Heart left ventricle (tissue), 16 donors: ENCODE measurements around the gene SMOC1. TPM values are rescaled to one million over a fixed set of nuclear protein-coding genes. Genes with fewer than 3 reads are reported as not detected.

Source experiments
- ATAC-seq, 4 donors: fragments of 200-7000 bp; cut with Tn5 transposase; one replicate each; pipeline ENCODE4 v1.9.1; 2020 to 2022; ENCODE audit warnings: moderate library complexity in 4 of 4, mild to moderate bottlenecking in 3 of 4, moderate number of reproducible peaks in 1 of 4
- DNase-seq, 5 donors: peaks; one replicate each; pipeline ENCODE4 v3.0.0-alpha.2; 2020
- H3K27ac ChIP-seq, 12 donors: fragments of 200-600 bp; sonication (generic) in 4 of 12; one replicate each; pipeline versions ENCODE4 v1.5.0 to v1.8.0; 2016 to 2022; ENCODE audit warnings: mild to moderate bottlenecking in 2 of 12
- H3K27me3 ChIP-seq, 9 donors: fragments of 200-600 bp; sonication (generic) in 2 of 9; one replicate each; pipeline versions ENCODE4 v1.5.1 to v1.8.0; 2016 to 2022; ENCODE audit warnings: mild to moderate bottlenecking in 3 of 9
- H3K36me3 ChIP-seq, 9 donors: fragments of 200-600 bp; sonication (generic) in 2 of 9; one replicate each; pipeline versions ENCODE4 v1.5.0 to v1.8.0; 2018 to 2022; ENCODE audit warnings: mild to moderate bottlenecking in 2 of 9
- H3K4me1 ChIP-seq, 12 donors: fragments of 200-600 bp; sonication (generic) in 4 of 12; one replicate each; pipeline versions ENCODE4 v1.5.0 to v1.8.0; 2016 to 2022; ENCODE audit warnings: mild to moderate bottlenecking in 3 of 12
- H3K4me3 ChIP-seq, 12 donors: fragments of 200-600 bp; sonication (generic) in 4 of 12; one replicate each; pipeline versions ENCODE4 v1.5.0 to v1.8.0; 2017 to 2022; ENCODE audit warnings: mild to moderate bottlenecking in 9 of 12, moderate library complexity in 4 of 12
- H3K9me3 ChIP-seq, 12 donors: fragments of 200-600 bp; sonication (generic) in 4 of 12; one replicate each; pipeline versions ENCODE4 v1.5.0 to v1.8.0; 2016 to 2022; ENCODE audit warnings: mild to moderate bottlenecking in 1 of 12
- CTCF ChIP-seq, 12 donors: fragments of 200-600 bp; sonication (generic) in 4 of 12; IDR thresholded peaks; one replicate each; pipeline versions ENCODE4 v1.5.0 to v1.8.0; 2018 to 2022; ENCODE audit warnings: antibody characterized with exemption in 12 of 12, mild to moderate bottlenecking in 5 of 12
- POLR2A ChIP-seq, 2 donors: fragments of 450-650 bp; IDR thresholded peaks; one replicate each; pipeline ENCODE4 v1.6.1; 2017; ENCODE audit warnings: antibody characterized with exemption in 2 of 2, mild to moderate bottlenecking in 2 of 2, moderate library complexity in 2 of 2
- WGBS, 4 donors: extraction: QIAGEN DNeasy Blood & Tissue Kit in 2 of 4; methylation state at CpG; one replicate each; pipeline versions ENCODE4 v1.1.5 to v1.1.7; 2013 to 2018; 5-methylcytosine and 5-hydroxymethylcytosine counted together
- intact Hi-C, 10 donors: fragments of 100-400 bp; cut with DNase I; formaldehyde crosslinking; loops; one replicate each; pipeline versions ENCODE4 v1.11.1 to v1.14.2; 2022
- polyA plus RNA-seq, 2 donors: library from polyadenylated mRNA; stranded (reverse); fragments of 200-250 nt; gene quantifications; one replicate each; pipeline ENCODE4 v1.2.3, GENCODE V29; 2013
- total RNA-seq, 9 donors: library from RNA; depleted of rRNA in 2 of 9; stranded (reverse); fragments of >200 nt in 2 of 9; fragmentation: NEBNext Ultra II Directional in 3 of 9; extraction: Animal tissue kit (Norgen Biotek cat#: 25700) in 3 of 9; gene quantifications; one replicate each; pipeline versions ENCODE4 v1.1.0 to v1.2.4, GENCODE V29; 2016 to 2023
- donor health status: ischemic (EF 13 %, LVEDD 7.1; RV severe dilation, severe dysfunction).
- donor health status: healthy with polysubstance abuse.
- donor health status: DM: no; HTN: yes; CAD: no.
- donor health status: DM: no; HTN: no; CAD: no.
- donor health status: ischemic (EF 25% LVEDD 6.9; RV normal size, moderate dysfunction).
- donor health status: ischemic (EF 25% LVEDD 5.7; RV mildly dilated, moderate dysfunction).
- donor health status: healthy.
- donor health status: DM: yes; HTN: yes; CAD: no.
- donor health status: ischemic (EF 35%, LVEDD 5.7; RV mildly dilated, moderate dysfunction).
- donor health status: nonischemic (EF 11% LVEDD 7.7; RV severe dilation, severe dysfunction).
- donor health status: DM: yes; HTN: yes; CAD: no.
- donor health status: PGD.
- donor health status: ischemic (EF 29% LVEDD 5.4; RV normal size, mild dysfunction).
- donor health status: nonischemic (EF 23%, LVEDD 6.1; RV moderate dilation, normal function).

The SMOC1 gene
- total and polyA plus RNA-seq, 11 donors: 0.57 to 2.8 (median 0.85) TPM; not detected in 2

GRCh38 chr14:70069186-70069585 lies 190.0 kb downstream of the SMOC1 start:
- Histone ChIP-seq H3K36me3 (no peaks in the 10 kb centered on the region), H3K27ac (no peak overlapping the region), H3K27me3 (peaks cover 0 to 34% (median 0%) of the 10 kb centered on the region in 9 donors), H3K9me3 (no peaks in the 10 kb centered on the region), H3K4me3 (no peak overlapping the region), H3K4me1 (no peaks in the 10 kb centered on the region)
- DNase-seq (no peak), ATAC-seq (no peak)
- WGBS, 4 donors: 29 to 33% (median 30%) methylated on average over 5 of the region's 5 CpGs
- intact Hi-C loops: no loop called here
- TF ChIP-seq POLR2A (IDR thresholded peaks at IDR 0.05) (no peak), CTCF (IDR thresholded peaks at IDR 0.05) (no peak)

- H3K4me3 ChIP-seq: no peak overlapping the region
- peak in 4 of 5 donors; percentile 14 to 63 (median 32) for DNase-seq
- ATAC-seq: peak in 1 of 4 donors; percentile 58
- 41 to 50% (median 46%) methylated on average over 3 of the region's 3 CpGs for WGBS, 4 donors
- no peaks in the 10 kb centered on the region for H3K9me3 ChIP-seq
- peaks cover 0 to 48% (median 6%) of the 10 kb centered on the region in 9 donors for H3K27me3 ChIP-seq
- no peaks in the 10 kb centered on the region for H3K4me1 ChIP-seq
- H3K27ac ChIP-seq: no peak overlapping the region
- TF ChIP-seq CTCF (IDR thresholded peaks at IDR 0.05) (peak; percentile 31 to 73 (median 50)), POLR2A (IDR thresholded peaks at IDR 0.05) (no peak)
- intact Hi-C loops: no loop called here
- H3K36me3 ChIP-seq: no peaks in the 10 kb centered on the region
These were observed 194.8 kb downstream of the SMOC1 start for GRCh38 chr14:70073924-70074566.

GRCh38 chr14:70077005-70077404 lies 197.8 kb downstream of the SMOC1 start:
- DNase-seq (no peak), ATAC-seq (no peak)
- Histone ChIP-seq H3K4me3 (no peak overlapping the region), H3K36me3 (no peaks in the 10 kb centered on the region), H3K27me3 (peaks cover 0 to 57% (median 6%) of the 10 kb centered on the region in 9 donors), H3K27ac (no peak overlapping the region), H3K9me3 (no peaks in the 10 kb centered on the region), H3K4me1 (no peaks in the 10 kb centered on the region)
- TF ChIP-seq CTCF (IDR thresholded peaks at IDR 0.05) (no peak), POLR2A (IDR thresholded peaks at IDR 0.05) (no peak)
- 73 to 87% (median 82%) methylated on average over 3 of the region's 3 CpGs for WGBS, 4 donors
- intact Hi-C loops: no loop called here

GRCh38 chr14:70077720-70078119 lies 198.5 kb downstream of the SMOC1 start:
- Histone ChIP-seq H3K36me3 (no peaks in the 10 kb centered on the region), H3K4me1 (no peaks in the 10 kb centered on the region), H3K4me3 (no peak overlapping the region), H3K9me3 (no peaks in the 10 kb centered on the region), H3K27ac (no peak overlapping the region), H3K27me3 (peaks cover 0 to 62% (median 6%) of the 10 kb centered on the region in 9 donors)
- no peak for TF ChIP-seq CTCF (IDR thresholded peaks at IDR 0.05)
- TF ChIP-seq POLR2A (IDR thresholded peaks at IDR 0.05): no peak
- WGBS, 4 donors: 35 to 48% (median 39%) methylated on average over 2 of the region's 2 CpGs
- intact Hi-C loops: no loop called here
- DNase-seq: no peak
- ATAC-seq: no peak
